IMR-90 (cell line): ENCODE data around the gene SPON1. TPM values are rescaled to one million over a fixed set of nuclear protein-coding genes. Genes with fewer than 3 reads are reported as not detected.

Experiments
- ATAC-seq: fragments of 200-7000 bp; cut with Tn5 transposase; 2 replicates; pipeline ENCODE4 v1.9.1; 2020; ENCODE audit warnings: low read depth, mild to moderate bottlenecking, moderate library complexity
- BruUV-seq: library from RNA; stranded (reverse); fragments of 400-500 nt; replicated peaks from 2 replicates; lab custom pipeline; 2021; lab: Mats Ljungman, UMichigan
- CTCF ChIA-PET: fragments of 300-600 bp; formaldehyde crosslinking; extraction: SDS; loops from one replicate; lab custom pipeline; 2021; ENCODE audit warnings: antibody characterized with exemption; lab: Yijun Ruan, JAX
- POLR2A ChIA-PET: fragments of 300-600 bp; sonication (Branson Sonifier 250); formaldehyde crosslinking; loops from one replicate; lab custom pipeline; 2022; ENCODE audit warnings: antibody characterized with exemption; ENCODE audit not compliant: unreplicated experiment; lab: Charles Lee
- DNase-seq: peaks from one replicate; pipeline ENCODE4 v3.0.0; 2013
- H2AFZ ChIP-seq: replicated peaks from 2 replicates; pipeline ENCODE3; 2013; ENCODE audit warnings: low read length, mild to moderate bottlenecking; ENCODE audit not compliant: poor library complexity
- H2AK5ac ChIP-seq: 2 replicates; pipeline ENCODE4 v1.6.1; 2013; ENCODE audit warnings: low read depth, low read length, inconsistent platforms
- H2AK9ac ChIP-seq: replicated peaks from 2 replicates; pipeline ENCODE3; 2013; ENCODE audit warnings: mild to moderate bottlenecking, low read depth, low read length, moderate library complexity; ENCODE audit not compliant: poor library complexity
- H2BK120ac ChIP-seq: 2 replicates; pipeline ENCODE4 v1.6.1; 2013; ENCODE audit warnings: low read depth, low read length, inconsistent platforms
- H2BK15ac ChIP-seq: 3 replicates; pipeline ENCODE4 v1.6.1; 2013; ENCODE audit warnings: low read depth, low read length, inconsistent platforms
- H2BK20ac ChIP-seq: 2 replicates; pipeline ENCODE4 v1.6.1; 2013; ENCODE audit warnings: low read depth, mild to moderate bottlenecking, inconsistent platforms, low read length, moderate library complexity
- H2BK5ac ChIP-seq: 2 replicates; pipeline ENCODE4 v1.6.1; 2013; ENCODE audit warnings: mild to moderate bottlenecking, low read depth, low read length, inconsistent platforms; ENCODE audit not compliant: poor library complexity, severe bottlenecking
- H3K14ac ChIP-seq: replicated peaks from 2 replicates; pipeline ENCODE4 v1.6.1; 2013; ENCODE audit warnings: low read depth, low read length, inconsistent platforms
- H3K18ac ChIP-seq: 2 replicates; pipeline ENCODE4 v1.6.1; 2013; ENCODE audit warnings: low read depth, low read length, control low read depth
- H3K23ac ChIP-seq: 2 replicates; pipeline ENCODE4 v1.6.1; 2013; ENCODE audit warnings: low read depth, low read length, inconsistent platforms
- H3K27ac ChIP-seq: 2 replicates; pipeline ENCODE4 v1.5.1; 2013; ENCODE audit warnings: mild to moderate bottlenecking, control low read depth, low read length; ENCODE audit not compliant: insufficient read depth
- H3K27me3 ChIP-seq: 2 replicates; pipeline ENCODE4 v1.6.1; 2013; ENCODE audit warnings: low read length; ENCODE audit not compliant: control insufficient read depth, insufficient read depth
- H3K36me3 ChIP-seq: 2 replicates; pipeline ENCODE4 v1.6.1; 2013; ENCODE audit warnings: low read length, mixed read lengths; ENCODE audit not compliant: control insufficient read depth, insufficient read depth
- H3K4ac ChIP-seq: 2 replicates; pipeline ENCODE4 v1.6.1; 2013; ENCODE audit warnings: low read depth, low read length, inconsistent platforms
- H3K4me1 ChIP-seq: 2 replicates; pipeline ENCODE4 v1.6.1; 2013; ENCODE audit warnings: low read length, mixed read lengths; ENCODE audit not compliant: control insufficient read depth, insufficient read depth
- H3K4me2 ChIP-seq: 2 replicates; pipeline ENCODE4 v1.6.1; 2013; ENCODE audit warnings: low read depth, mild to moderate bottlenecking, control low read depth, low read length, moderate library complexity
- H3K4me3 ChIP-seq: 2 replicates; pipeline ENCODE4 v1.5.1; 2013; ENCODE audit warnings: low read depth, mild to moderate bottlenecking, control low read depth, low read length, moderate library complexity; ENCODE audit not compliant: insufficient read depth
- H3K56ac ChIP-seq: 2 replicates; pipeline ENCODE4 v1.6.1; 2013; ENCODE audit warnings: low read length, inconsistent platforms; ENCODE audit not compliant: insufficient read depth; ENCODE audit errors: extremely low read depth
- H3K79me1 ChIP-seq, 2 experiments: 2 replicates each; pipeline ENCODE4 v1.6.1; 2013; ENCODE audit warnings: low read length in 2 of 2, inconsistent platforms in 1 of 2, low read depth in 1 of 2
- H3K9ac ChIP-seq: 2 replicates; pipeline ENCODE4 v1.6.1; 2013; ENCODE audit warnings: low read depth, low read length, control low read depth
- H3K9me1 ChIP-seq: 2 replicates; pipeline ENCODE4 v1.6.1; 2013; ENCODE audit warnings: low read length, inconsistent platforms; ENCODE audit not compliant: insufficient read depth
- H3K9me3 ChIP-seq: 2 replicates; pipeline ENCODE4 v1.6.1; 2013; ENCODE audit warnings: low read length; ENCODE audit not compliant: control insufficient read depth, insufficient read depth
- H4K20me1 ChIP-seq: 2 replicates; pipeline ENCODE4 v1.6.1; 2013; ENCODE audit warnings: low read length, inconsistent platforms; ENCODE audit not compliant: insufficient read depth
- H4K5ac ChIP-seq: 2 replicates; pipeline ENCODE4 v1.6.1; 2013; ENCODE audit warnings: mild to moderate bottlenecking, low read depth, low read length, control low read depth
- H4K8ac ChIP-seq, 2 experiments: 2 replicates each; pipeline ENCODE4 v1.6.1; 2013; ENCODE audit warnings: low read depth in 2 of 2, low read length in 2 of 2, control low read depth in 1 of 2, inconsistent platforms in 1 of 2
- H4K91ac ChIP-seq: 2 replicates; pipeline ENCODE4 v1.6.1; 2013; ENCODE audit warnings: low read depth, low read length, inconsistent platforms; ENCODE audit not compliant: insufficient read depth
- CEBPB ChIP-seq: IDR thresholded peaks from 2 replicates; pipeline ENCODE4 v1.6.1; 2012; ENCODE audit warnings: low read depth, low read length, improper control_type of control experiment
- CHD1 ChIP-seq: IDR thresholded peaks from 2 replicates; pipeline ENCODE4 v1.6.1; 2012; ENCODE audit warnings: low read depth, low read length, improper control_type of control experiment
- FOS ChIP-seq: fragments of 150-350 bp; IDR thresholded peaks from 2 replicates; pipeline ENCODE4 v1.6.1; 2016; ENCODE audit warnings: low read depth, low read length
- MAFK ChIP-seq: IDR thresholded peaks from 2 replicates; pipeline ENCODE4 v1.6.1; 2012; ENCODE audit warnings: low read depth, low read length, improper control_type of control experiment
- MAZ ChIP-seq: IDR thresholded peaks from 2 replicates; pipeline ENCODE4 v1.6.1; 2012; ENCODE audit warnings: low read depth, mild to moderate bottlenecking, low read length, improper control_type of control experiment, moderate library complexity, borderline replicate concordance
- MXI1 ChIP-seq: IDR thresholded peaks from 2 replicates; pipeline ENCODE4 v1.6.1; 2012; ENCODE audit warnings: low read depth, mild to moderate bottlenecking, low read length, moderate library complexity, borderline replicate concordance
- NFE2L2 ChIP-seq: fragments of 150-350 bp; IDR thresholded peaks from 2 replicates; pipeline ENCODE4 v1.6.1; 2016; ENCODE audit warnings: low read depth, mild to moderate bottlenecking, low read length
- POLR2A ChIP-seq: IDR thresholded peaks from 2 replicates; pipeline ENCODE4 v1.6.1; 2012; ENCODE audit warnings: mild to moderate bottlenecking, low read depth, low read length
- RAD21 ChIP-seq: IDR thresholded peaks from 2 replicates; pipeline ENCODE4 v1.6.1; 2012; ENCODE audit warnings: low read length, improper control_type of control experiment
- RCOR1 ChIP-seq: IDR thresholded peaks from 2 replicates; pipeline ENCODE4 v1.6.1; 2012; ENCODE audit warnings: mild to moderate bottlenecking, low read length, improper control_type of control experiment; ENCODE audit not compliant: insufficient replicate concordance
- RFX5 ChIP-seq: IDR thresholded peaks from 2 replicates; pipeline ENCODE4 v1.8.0; 2012; ENCODE audit warnings: low read depth, mild to moderate bottlenecking, low read length, moderate library complexity
- SMC3 ChIP-seq: fragments of 150-350 bp; IDR thresholded peaks from 2 replicates; pipeline ENCODE4 v1.6.1; 2016; ENCODE audit warnings: low read depth, mild to moderate bottlenecking, antibody characterized with exemption, low read length, moderate library complexity
- WGBS, 2 experiments: methylation state at CpG; one replicate each; pipeline versions ENCODE4 v1.1.5 to v1.1.7; 2013; ENCODE audit warnings: missing lambda C conversion rate in 2 of 2; ENCODE audit not compliant: insufficient read length in 1 of 2; ENCODE audit errors: extremely low coverage in 2 of 2; 5-methylcytosine and 5-hydroxymethylcytosine counted together
- dilution Hi-C: fragments of 300-500 bp; cut with HindIII; formaldehyde crosslinking; loops from one replicate; pipeline ENCODE4 v1.14.3; 2018; ENCODE audit warnings: low sequenced_read_pairs; ENCODE audit not compliant: unreplicated experiment
- in situ Hi-C: fragments of 300-500 bp; cut with MboI; formaldehyde crosslinking; loops from 3 replicates; pipeline ENCODE4 v1.14.3; 2019; ENCODE audit warnings: low sequenced_read_pairs, inconsistent platforms, mixed read lengths
- intact Hi-C: fragments of 100-400 bp; cut with micrococcal nuclease; formaldehyde crosslinking; loops from 2 replicates; pipeline ENCODE4 v1.10.0; 2022
- polyA plus RNA-seq, 3 experiments: library from polyadenylated mRNA; depleted of rRNA; stranded (reverse); fragments of >200 nt; gene quantifications; 2 replicates each; pipeline ENCODE4 v1.2.3, GENCODE V29; 2012; ENCODE audit warnings: low replicate concordance in 1 of 3
- total RNA-seq: library from RNA; depleted of rRNA; stranded (reverse); fragments of >200 nt; gene quantifications from 2 replicates; pipeline ENCODE4 v1.2.3, GENCODE V29; 2012
- TF ChIP-seq, protein P1 (sequence below): fragments of 150-350 bp; IDR thresholded peaks from 2 replicates; pipeline ENCODE4 v1.6.1; 2017; ENCODE audit warnings: mild to moderate bottlenecking, antibody characterized with exemption, low read length, low read depth
- TF ChIP-seq, protein P2 (sequence below): conservative IDR thresholded peaks from 2 replicates; pipeline ENCODE4 v1.5.1; 2012; ENCODE audit warnings: mild to moderate bottlenecking, low read depth, low read length, improper control_type of control experiment
- TF ChIP-seq, protein P3 (sequence below): fragments of 150-350 bp; IDR thresholded peaks from 2 replicates; pipeline ENCODE4 v1.6.1; 2016; ENCODE audit warnings: low read depth, mild to moderate bottlenecking, low read length, moderate library complexity, borderline replicate concordance

The SPON1 gene
- total and polyA plus RNA-seq, 2 of the 4 experiments (the other 2 are of a cell fraction) = 0.62 to 0.72 TPM

DNA sequence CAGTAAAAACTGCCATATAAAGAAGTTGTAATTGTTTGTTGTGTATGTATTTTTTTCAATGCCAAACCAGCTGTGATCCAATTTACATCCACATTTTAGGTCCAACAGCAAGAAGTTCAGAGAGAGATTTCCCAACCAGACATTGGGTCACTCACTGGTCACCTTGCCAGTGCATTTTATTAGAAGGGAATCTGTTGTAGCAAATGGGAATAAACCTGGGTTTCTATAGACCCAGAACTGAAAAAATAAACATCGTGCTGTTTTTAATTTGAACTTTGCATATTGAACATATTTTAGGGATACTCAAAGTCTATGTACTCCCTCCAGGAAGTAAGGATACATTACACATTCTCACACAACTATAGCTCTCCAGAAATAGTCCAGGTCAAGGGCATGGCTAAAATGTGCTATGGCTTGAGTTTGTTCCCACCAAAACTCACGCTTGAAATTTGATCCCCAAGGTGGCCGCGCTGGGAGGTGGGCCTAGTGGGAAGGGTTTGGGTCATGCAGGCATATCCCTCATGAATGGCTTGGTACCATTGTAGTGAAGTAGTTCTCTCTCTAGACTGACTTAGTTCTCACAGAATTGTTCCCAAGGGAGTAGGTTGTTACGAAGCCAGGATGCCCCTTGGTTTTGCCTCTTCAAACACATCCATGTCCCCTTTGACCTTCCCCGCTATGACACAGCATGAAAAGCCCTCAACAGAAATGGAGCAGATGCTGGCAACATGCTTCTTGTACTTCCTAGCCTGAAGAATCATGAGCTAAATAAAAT, 305.5 kb downstream of the SPON1 start:
- ChIA-PET POLR2A (no interaction called here), CTCF (no interaction called here)
- H4K20me1 ChIP-seq = no peaks in the 10 kb centered on the region
- H4K91ac ChIP-seq = no peak overlapping the region
- peaks cover 9% of the 10 kb centered on the region for H3K36me3 ChIP-seq
- H3K14ac ChIP-seq = no peak overlapping the region
- dilution Hi-C loops = no loop called here
- peaks cover 12% of the 10 kb centered on the region for H3K9me1 ChIP-seq
- H2BK15ac ChIP-seq = no peak overlapping the region
- no peak overlapping the region for H3K4me3 ChIP-seq
- no peak overlapping the region for H2AK5ac ChIP-seq
- no peak overlapping the region for H3K4me2 ChIP-seq
- H3K27me3 ChIP-seq = no peaks in the 10 kb centered on the region
- no peak overlapping the region for H4K8ac ChIP-seq
- H3K79me1 ChIP-seq = peaks cover 7 to 9% of the 10 kb centered on the region in 2 experiments; a peak in 3 of 4 replicates
- no peak overlapping the region for H2BK120ac ChIP-seq
- H3K4me1 ChIP-seq = no peaks in the 10 kb centered on the region
- no peak overlapping the region for H3K9ac ChIP-seq
- ATAC-seq (no peak), DNase-seq (no peak)
- no peak overlapping the region for H3K23ac ChIP-seq
- H2AK9ac ChIP-seq = no peak overlapping the region
- no peaks in the 10 kb centered on the region for H3K9me3 ChIP-seq
- H3K56ac ChIP-seq = no peak overlapping the region
- H2AFZ ChIP-seq = no peak overlapping the region
- intact Hi-C loops = no loop called here
- in situ Hi-C loops = loop anchor here (25.0 kb wide), 1 partner anchor 619 kb away; the partner anchor contains the start of gene CYP2R1
- no peak overlapping the region for H4K5ac ChIP-seq
- H3K18ac ChIP-seq = no peak overlapping the region
- no CpG with 5 or more reads among the region's 6 CpGs for WGBS, 2 experiments
- H3K4ac ChIP-seq = no peak overlapping the region
- no peak overlapping the region for H2BK5ac ChIP-seq
- no peak overlapping the region for H2BK20ac ChIP-seq
- no peak overlapping the region for H3K27ac ChIP-seq
- BruUV-seq = no TSS peak
- TF ChIP-seq CEBPB = no peak
- TF ChIP-seq MXI1 = no peak
- no peak for TF ChIP-seq CHD1
- TF ChIP-seq MAZ = no peak
- TF ChIP-seq RCOR1 = no peak
- no peak for TF ChIP-seq SMC3
- TF ChIP-seq MAFK = no peak
- TF ChIP-seq FOS = no peak
- no peak for TF ChIP-seq RAD21
- TF ChIP-seq, protein P1, sequence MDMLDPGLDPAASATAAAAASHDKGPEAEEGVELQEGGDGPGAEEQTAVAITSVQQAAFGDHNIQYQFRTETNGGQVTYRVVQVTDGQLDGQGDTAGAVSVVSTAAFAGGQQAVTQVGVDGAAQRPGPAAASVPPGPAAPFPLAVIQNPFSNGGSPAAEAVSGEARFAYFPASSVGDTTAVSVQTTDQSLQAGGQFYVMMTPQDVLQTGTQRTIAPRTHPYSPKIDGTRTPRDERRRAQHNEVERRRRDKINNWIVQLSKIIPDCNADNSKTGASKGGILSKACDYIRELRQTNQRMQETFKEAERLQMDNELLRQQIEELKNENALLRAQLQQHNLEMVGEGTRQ = no peak
- TF ChIP-seq RFX5 = no peak
- no peak for TF ChIP-seq NFE2L2
- TF ChIP-seq, protein P2, sequence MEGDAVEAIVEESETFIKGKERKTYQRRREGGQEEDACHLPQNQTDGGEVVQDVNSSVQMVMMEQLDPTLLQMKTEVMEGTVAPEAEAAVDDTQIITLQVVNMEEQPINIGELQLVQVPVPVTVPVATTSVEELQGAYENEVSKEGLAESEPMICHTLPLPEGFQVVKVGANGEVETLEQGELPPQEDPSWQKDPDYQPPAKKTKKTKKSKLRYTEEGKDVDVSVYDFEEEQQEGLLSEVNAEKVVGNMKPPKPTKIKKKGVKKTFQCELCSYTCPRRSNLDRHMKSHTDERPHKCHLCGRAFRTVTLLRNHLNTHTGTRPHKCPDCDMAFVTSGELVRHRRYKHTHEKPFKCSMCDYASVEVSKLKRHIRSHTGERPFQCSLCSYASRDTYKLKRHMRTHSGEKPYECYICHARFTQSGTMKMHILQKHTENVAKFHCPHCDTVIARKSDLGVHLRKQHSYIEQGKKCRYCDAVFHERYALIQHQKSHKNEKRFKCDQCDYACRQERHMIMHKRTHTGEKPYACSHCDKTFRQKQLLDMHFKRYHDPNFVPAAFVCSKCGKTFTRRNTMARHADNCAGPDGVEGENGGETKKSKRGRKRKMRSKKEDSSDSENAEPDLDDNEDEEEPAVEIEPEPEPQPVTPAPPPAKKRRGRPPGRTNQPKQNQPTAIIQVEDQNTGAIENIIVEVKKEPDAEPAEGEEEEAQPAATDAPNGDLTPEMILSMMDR = no peak
- no peak for TF ChIP-seq POLR2A
- TF ChIP-seq, protein P3, sequence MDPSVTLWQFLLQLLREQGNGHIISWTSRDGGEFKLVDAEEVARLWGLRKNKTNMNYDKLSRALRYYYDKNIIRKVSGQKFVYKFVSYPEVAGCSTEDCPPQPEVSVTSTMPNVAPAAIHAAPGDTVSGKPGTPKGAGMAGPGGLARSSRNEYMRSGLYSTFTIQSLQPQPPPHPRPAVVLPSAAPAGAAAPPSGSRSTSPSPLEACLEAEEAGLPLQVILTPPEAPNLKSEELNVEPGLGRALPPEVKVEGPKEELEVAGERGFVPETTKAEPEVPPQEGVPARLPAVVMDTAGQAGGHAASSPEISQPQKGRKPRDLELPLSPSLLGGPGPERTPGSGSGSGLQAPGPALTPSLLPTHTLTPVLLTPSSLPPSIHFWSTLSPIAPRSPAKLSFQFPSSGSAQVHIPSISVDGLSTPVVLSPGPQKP = no peak
